Lower lobe of right lung (tissue), 2 donors: ENCODE measurements around the gene NPTX2. TPM values are rescaled to one million over a fixed set of nuclear protein-coding genes. Genes with fewer than 3 reads are reported as not detected.

Experiments used
- ATAC-seq, 2 donors: fragments of 200-7000 bp; cut with Tn5 transposase; one replicate each; pipeline ENCODE4 v1.9.1; 2020 to 2022; ENCODE audit warnings: mild to moderate bottlenecking in 2 of 2, moderate library complexity in 2 of 2
- DNase-seq: peaks from one replicate; pipeline ENCODE4 v3.0.0-alpha.2; 2020
- H3K27ac ChIP-seq: fragments of 200-600 bp; one replicate; pipeline ENCODE4 v1.8.0; 2022
- H3K27me3 ChIP-seq: fragments of 200-600 bp; one replicate; pipeline ENCODE4 v1.8.0; 2022; ENCODE audit warnings: low read depth
- H3K36me3 ChIP-seq: fragments of 200-600 bp; one replicate; pipeline ENCODE4 v1.8.0; 2022; ENCODE audit warnings: mild to moderate bottlenecking
- H3K4me1 ChIP-seq: fragments of 200-600 bp; one replicate; pipeline ENCODE4 v1.8.0; 2022
- H3K4me3 ChIP-seq: fragments of 200-600 bp; one replicate; pipeline ENCODE4 v1.8.0; 2022; ENCODE audit warnings: mild to moderate bottlenecking
- H3K9me3 ChIP-seq: fragments of 200-600 bp; one replicate; pipeline ENCODE4 v1.8.0; 2022
- CTCF ChIP-seq: fragments of 200-600 bp; IDR thresholded peaks from one replicate; pipeline ENCODE4 v1.8.0; 2022; ENCODE audit warnings: antibody characterized with exemption, mild to moderate bottlenecking
- intact Hi-C: fragments of 100-400 bp; cut with DNase I; formaldehyde crosslinking; loops from one replicate; pipeline ENCODE4 v1.11.0; 2022
- total RNA-seq: library from RNA; stranded (reverse); fragmentation: NEBNext Ultra II Directional; extraction: Animal tissue kit (Norgen Biotek cat#: 25700); gene quantifications from one replicate; pipeline ENCODE4 v1.2.1, GENCODE V29; 2021
- donor health status: DM: no; HTN: yes; CAD: no; lungs with severe emphysema.

NPTX2 gene
- total RNA-seq, 1 donor from 2014 or later, result 0.62 TPM

GRCh38 chr7:98662289-98662688 is 45.2 kb downstream of the NPTX2 start:
- H3K36me3 ChIP-seq, result no peaks in the 10 kb centered on the region
- DNase-seq, result no peak
- H3K27ac ChIP-seq, result no peak overlapping the region
- no peak for ATAC-seq
- no peak for TF ChIP-seq CTCF
- H3K27me3 ChIP-seq, result no peaks in the 10 kb centered on the region
- no peaks in the 10 kb centered on the region for H3K4me1 ChIP-seq
- no peak overlapping the region for H3K4me3 ChIP-seq
- intact Hi-C loops, result no loop called here
- no peaks in the 10 kb centered on the region for H3K9me3 ChIP-seq

- Histone ChIP-seq H3K27me3 (no peaks in the 10 kb centered on the region), H3K27ac (no peak overlapping the region), H3K4me1 (no peaks in the 10 kb centered on the region), H3K4me3 (no peak overlapping the region), H3K36me3 (no peaks in the 10 kb centered on the region), H3K9me3 (no peaks in the 10 kb centered on the region)
- intact Hi-C loops, result no loop called here
- no peak for DNase-seq
- ATAC-seq, result no peak
- TF ChIP-seq CTCF, result no peak
These were observed 47.8 kb downstream of the NPTX2 start for GRCh38 chr7:98664882-98665281.

GRCh38 chr7:98668255-98668654 is 51.2 kb downstream of the NPTX2 start:
- H3K27ac ChIP-seq, result no peak overlapping the region
- intact Hi-C loops, result no loop called here
- H3K4me1 ChIP-seq, result no peaks in the 10 kb centered on the region
- no peak for TF ChIP-seq CTCF
- H3K36me3 ChIP-seq, result no peaks in the 10 kb centered on the region
- DNase-seq, result no peak
- no peak for ATAC-seq
- H3K4me3 ChIP-seq, result no peak overlapping the region
- H3K9me3 ChIP-seq, result no peaks in the 10 kb centered on the region
- no peaks in the 10 kb centered on the region for H3K27me3 ChIP-seq

- H3K4me1 ChIP-seq, result no peaks in the 10 kb centered on the region
- no peak for DNase-seq
- H3K36me3 ChIP-seq, result no peaks in the 10 kb centered on the region
- intact Hi-C loops, result no loop called here
- TF ChIP-seq CTCF, result no peak
- no peak overlapping the region for H3K4me3 ChIP-seq
- no peaks in the 10 kb centered on the region for H3K27me3 ChIP-seq
- H3K27ac ChIP-seq, result no peak overlapping the region
- no peaks in the 10 kb centered on the region for H3K9me3 ChIP-seq
- ATAC-seq, result no peak
These were observed 52.4 kb downstream of the NPTX2 start for GRCh38 chr7:98669329-98670000.

GRCh38 chr7:98670186-98670585 is 53.1 kb downstream of the NPTX2 start:
- no peaks in the 10 kb centered on the region for H3K27me3 ChIP-seq
- H3K4me1 ChIP-seq, result no peaks in the 10 kb centered on the region
- H3K27ac ChIP-seq, result no peak overlapping the region
- H3K4me3 ChIP-seq, result no peak overlapping the region
- DNase-seq (no peak), ATAC-seq (no peak)
- TF ChIP-seq CTCF, result no peak
- no peaks in the 10 kb centered on the region for H3K9me3 ChIP-seq
- H3K36me3 ChIP-seq, result no peaks in the 10 kb centered on the region
- intact Hi-C loops, result no loop called here
